ENCODE results near the gene PILRA. TPM values are rescaled to one million over a fixed set of nuclear protein-coding genes. Genes with fewer than 3 reads are reported as not detected.

Gene PILRA
- total and polyA plus RNA-seq, 8 donors: 5.0 to 52.3 (median 6.4) TPM

- ATAC-seq: no peak
- H3K27me3 ChIP-seq: no peaks in the 10 kb centered on the region
These were observed 76.0 kb downstream of the PILRA start for GRCh38 chr7:100449190-100449795.

More at GRCh38 chr7:100449190-100449795, 76.0 kb downstream of the PILRA start:
- no peak for DNase-seq
- H3K4me1 ChIP-seq: peaks cover 0 to 37% of the 10 kb centered on the region in 2 donors
- TF ChIP-seq CTCF (IDR thresholded peaks at IDR 0.05): no peak
- no peak overlapping the region for H3K27ac ChIP-seq
- H3K36me3 ChIP-seq: no peaks in the 10 kb centered on the region
- intact Hi-C loops (cut with DNase I): no loop called here
- no peak overlapping the region for H3K4me3 ChIP-seq
- no peaks in the 10 kb centered on the region for H3K9me3 ChIP-seq

Other genes with a start within 250 kb of the PILRA start
- 1 to 10 TPM; 2.1 to 2.8 TPM for gene MBLAC1, start 246.5 kb upstream of the PILRA start, total RNA-seq
- gene MBLAC1, start 246.5 kb upstream of the PILRA start, polyA plus RNA-seq (ENCODE audit: insufficient read length in 6 of 6): 1 to 10 TPM; 1.2 to 2.0 (median 1.6) TPM
- 100 to 1,000 TPM; 103 to 120 TPM for gene LAMTOR4, start 224.6 kb upstream of the PILRA start, total RNA-seq
- 100 to 1,000 TPM in 2 of 6 donors, 10 to 100 TPM in 4; 85.9 to 110 (median 97.5) TPM for gene LAMTOR4, start 224.6 kb upstream of the PILRA start, polyA plus RNA-seq (ENCODE audit: insufficient read length in 6 of 6)
- 10 to 100 TPM; 23.3 to 30.1 TPM for gene TRAPPC14, start 214.8 kb upstream of the PILRA start, total RNA-seq
- 10 to 100 TPM; 16.0 to 20.4 (median 18.5) TPM for gene TRAPPC14, start 214.8 kb upstream of the PILRA start, polyA plus RNA-seq (ENCODE audit: insufficient read length in 6 of 6)
- 10 to 100 TPM; 17.1 to 18.9 TPM for gene GAL3ST4, start 204.9 kb upstream of the PILRA start, total RNA-seq
- 10 to 100 TPM; 14.8 to 26.0 (median 21.1) TPM for gene GAL3ST4, start 204.9 kb upstream of the PILRA start, polyA plus RNA-seq (ENCODE audit: insufficient read length in 6 of 6)
- gene GPC2, start 196.1 kb upstream of the PILRA start, total RNA-seq: 1 to 10 TPM; 2.5 to 3.5 TPM
- 10 to 100 TPM in 4 of 6 donors, 1 to 10 TPM in 2; 7.8 to 17.0 (median 10.8) TPM for gene GPC2, start 196.1 kb upstream of the PILRA start, polyA plus RNA-seq (ENCODE audit: insufficient read length in 6 of 6)
- 1 to 10 TPM in 1 of 2 donors, under 1 TPM in 1; 0.96 to 3.7 TPM for gene STAG3, start 195.6 kb upstream of the PILRA start, total RNA-seq
- gene STAG3, start 195.6 kb upstream of the PILRA start, polyA plus RNA-seq (ENCODE audit: insufficient read length in 6 of 6): 10 to 100 TPM; 18.1 to 27.3 (median 24.0) TPM
- under 1 TPM; 0.41 to 0.42 TPM for gene PVRIG, start 153.5 kb upstream of the PILRA start, total RNA-seq
- gene PVRIG, start 153.5 kb upstream of the PILRA start, polyA plus RNA-seq (ENCODE audit: insufficient read length in 6 of 6): 1 to 10 TPM; 4.0 to 9.1 (median 8.2) TPM
- not detected for gene SPDYE3, start 65.8 kb upstream of the PILRA start, total RNA-seq
- gene SPDYE3, start 65.8 kb upstream of the PILRA start, polyA plus RNA-seq (ENCODE audit: insufficient read length in 6 of 6): 1 to 10 TPM; 6.6 to 8.4 (median 7.2) TPM
- gene PILRB, start 15.4 kb upstream of the PILRA start, total RNA-seq: 10 to 100 TPM; 24.0 to 29.9 TPM
- 10 to 100 TPM; 36.0 to 47.7 (median 44.5) TPM for gene PILRB, start 15.4 kb upstream of the PILRA start, polyA plus RNA-seq (ENCODE audit: insufficient read length in 6 of 6)
- 1 to 10 TPM; 2.9 to 4.1 TPM for gene ZCWPW1, start 55.2 kb downstream of the PILRA start, total RNA-seq
- 1 to 10 TPM; 7.0 to 9.8 (median 8.9) TPM for gene ZCWPW1, start 55.2 kb downstream of the PILRA start, polyA plus RNA-seq (ENCODE audit: insufficient read length in 6 of 6)
- 10 to 100 TPM; 25.0 to 33.0 TPM for gene MEPCE, start 56.3 kb downstream of the PILRA start, total RNA-seq
- 10 to 100 TPM; 37.1 to 49.3 (median 44.6) TPM for gene MEPCE, start 56.3 kb downstream of the PILRA start, polyA plus RNA-seq (ENCODE audit: insufficient read length in 6 of 6)
- 10 to 100 TPM; 22.7 to 27.0 TPM for gene PPP1R35, start 63.0 kb downstream of the PILRA start, total RNA-seq
- 10 to 100 TPM; 12.2 to 22.3 (median 15.5) TPM for gene PPP1R35, start 63.0 kb downstream of the PILRA start, polyA plus RNA-seq (ENCODE audit: insufficient read length in 6 of 6)
- 1 to 10 TPM in 1 of 2 donors, under 1 TPM in 1; 0.41 to 1.9 TPM for gene SPACDR, start 90.8 kb downstream of the PILRA start, total RNA-seq
- gene SPACDR, start 90.8 kb downstream of the PILRA start, polyA plus RNA-seq (ENCODE audit: insufficient read length in 6 of 6): 1 to 10 TPM; 3.5 to 5.6 (median 4.5) TPM
- 10 to 100 TPM; 50.1 to 55.6 TPM for gene TSC22D4, start 105.7 kb downstream of the PILRA start, total RNA-seq
- 10 to 100 TPM; 47.0 to 65.1 (median 57.3) TPM for gene TSC22D4, start 105.7 kb downstream of the PILRA start, polyA plus RNA-seq (ENCODE audit: insufficient read length in 6 of 6)
- gene NYAP1, start 110.4 kb downstream of the PILRA start, total RNA-seq: under 1 TPM; 0.50 to 0.55 TPM
- 1 to 10 TPM; 2.6 to 5.2 (median 3.3) TPM for gene NYAP1, start 110.4 kb downstream of the PILRA start, polyA plus RNA-seq (ENCODE audit: insufficient read length in 6 of 6)
- gene AGFG2, start 165.7 kb downstream of the PILRA start, total RNA-seq: 10 to 100 TPM; 28.6 to 34.9 TPM
- 10 to 100 TPM; 21.2 to 32.3 (median 27.2) TPM for gene AGFG2, start 165.7 kb downstream of the PILRA start, polyA plus RNA-seq (ENCODE audit: insufficient read length in 6 of 6)
- gene SAP25, start 200.4 kb downstream of the PILRA start, total RNA-seq: 1 to 10 TPM; 6.3 to 8.3 TPM
- gene SAP25, start 200.4 kb downstream of the PILRA start, polyA plus RNA-seq (ENCODE audit: insufficient read length in 6 of 6): 10 to 100 TPM in 1 of 6 donors, 1 to 10 TPM in 5; 4.5 to 11.4 (median 8.5) TPM
- 10 to 100 TPM; 66.5 to 86.5 TPM for gene LRCH4, start 212.6 kb downstream of the PILRA start, total RNA-seq
- 10 to 100 TPM; 42.3 to 82.5 (median 53.1) TPM for gene LRCH4, start 212.6 kb downstream of the PILRA start, polyA plus RNA-seq (ENCODE audit: insufficient read length in 6 of 6)
- gene FBXO24, start 212.8 kb downstream of the PILRA start, total RNA-seq: under 1 TPM; 0.37 to 0.44 TPM
- 1 to 10 TPM; 3.9 to 5.5 (median 5.0) TPM for gene FBXO24, start 212.8 kb downstream of the PILRA start, polyA plus RNA-seq (ENCODE audit: insufficient read length in 6 of 6)
- gene PCOLCE, start 228.9 kb downstream of the PILRA start, total RNA-seq: 100 to 1,000 TPM; 158 to 204 TPM
- 100 to 1,000 TPM; 157 to 235 (median 181) TPM for gene PCOLCE, start 228.9 kb downstream of the PILRA start, polyA plus RNA-seq (ENCODE audit: insufficient read length in 6 of 6)
- gene MOSPD3, start 239.1 kb downstream of the PILRA start, total RNA-seq: 10 to 100 TPM; 15.7 to 18.8 TPM
- gene MOSPD3, start 239.1 kb downstream of the PILRA start, polyA plus RNA-seq (ENCODE audit: insufficient read length in 6 of 6): 10 to 100 TPM; 26.5 to 35.7 (median 31.9) TPM